ENCODE results near the gene IREB2.

GRCh38 chr15:78404125-78404524 lies 33.9 kb upstream of the IREB2 start:
- TF ChIP-seq CTCF (IDR thresholded peaks at IDR 0.05; ENCODE audit: insufficient read depth, low read length, poor library complexity, severe bottlenecking) (no peak), EZH2phosphoT487 (conservative IDR thresholded peaks at IDR 0.05; ENCODE audit: low read length) (no peak)

Measured in SU-DHL-6 (cell line).